ENCODE data around the gene GPR68.

- TF ChIP-seq HOXA7 (CRISPR knock-in tag; IDR thresholded peaks at IDR 0.05) (no peak), CEBPB (IDR thresholded peaks at IDR 0.05) (no peak), CTCF (IDR thresholded peaks at IDR 0.05) (no peak), EP300 (IDR thresholded peaks at IDR 0.05) (no peak), POLR2A (IDR thresholded peaks at IDR 0.05; ENCODE audit: low read length) (no peak), ZNF302 (CRISPR knock-in tag; IDR thresholded peaks at IDR 0.05) (no peak), RAD21 (conservative IDR thresholded peaks at IDR 0.05 in 1 of 2, IDR thresholded peaks at IDR 0.05 in 1 of 2) (no peak), REST (IDR thresholded peaks at IDR 0.05) (no peak), MAX (IDR thresholded peaks at IDR 0.05) (no peak), EHMT2 (IDR thresholded peaks at IDR 0.05; ENCODE audit: low read depth) (no peak), RCOR1 (IDR thresholded peaks at IDR 0.05; ENCODE audit: low read depth, low read length) (no peak)
Measured at GRCh38 chr14:91261115-91261514, 16.6 kb upstream of the GPR68 start.
